ENCODE data around the gene LMNA.

Gene LMNA

DNA sequence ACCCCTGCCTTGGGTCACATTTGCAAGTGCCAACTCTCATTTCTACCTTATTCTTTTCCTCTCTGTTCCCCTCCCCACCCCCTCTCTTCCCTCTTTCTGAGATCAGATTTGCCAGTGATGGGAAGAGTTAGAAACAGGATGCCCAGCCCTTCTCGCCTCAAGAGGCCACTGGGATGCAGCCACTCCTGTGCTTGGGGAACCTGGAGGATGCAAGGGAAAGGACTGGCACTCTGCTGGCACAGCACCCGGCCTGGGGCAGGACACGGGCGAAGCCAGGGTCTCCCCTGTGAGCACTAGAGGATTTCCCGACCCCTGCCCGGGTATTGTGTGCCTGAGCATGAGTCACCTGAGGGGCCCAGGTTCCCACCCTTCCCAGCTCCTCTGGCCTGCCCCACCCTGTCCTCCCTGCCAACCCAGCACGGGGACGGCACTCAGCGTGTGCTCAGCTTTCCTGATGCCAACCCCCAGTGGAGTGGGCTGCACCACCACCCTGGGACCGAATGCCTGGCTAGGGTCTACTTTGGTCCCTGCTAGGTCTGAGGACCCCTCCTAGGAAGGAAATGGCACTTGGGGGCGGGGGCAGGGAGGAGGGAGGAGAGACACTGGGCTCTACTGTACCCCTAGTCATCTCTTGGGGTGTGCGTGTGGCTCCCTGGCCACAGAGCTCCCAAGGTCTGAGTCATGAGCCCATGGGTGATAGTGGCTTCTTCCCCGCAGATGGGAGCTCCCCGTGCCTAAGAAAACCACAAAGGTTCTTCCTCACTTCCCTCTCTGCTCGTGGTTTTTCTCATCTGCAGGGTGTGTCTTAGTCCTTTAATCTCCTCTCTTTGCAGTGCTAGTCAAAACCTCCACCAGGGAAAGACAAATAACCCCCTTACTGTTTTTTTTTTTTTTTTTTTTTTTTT is 12.4 kb downstream of the LMNA start:
- peak overlapping the region; percentile 2; the same call in 1 of the 2 replicates for H3K4me3 ChIP-seq (ENCODE audit: low read length)
- no peak for TF ChIP-seq ZNF274 (IDR thresholded peaks at IDR 0.05; ENCODE audit: low read depth, low read length)

- no peak for TF ChIP-seq ZNF274 (IDR thresholded peaks at IDR 0.05; ENCODE audit: low read depth, low read length)
- H3K4me3 ChIP-seq (ENCODE audit: low read length) = no peak overlapping the region
These were observed 13.8 kb downstream of the LMNA start for GRCh38 chr1:156128308-156128653.

- H3K4me3 ChIP-seq (ENCODE audit: low read length) = no peak overlapping the region
- TF ChIP-seq ZNF274 (IDR thresholded peaks at IDR 0.05; ENCODE audit: low read depth, low read length) = no peak
These were observed 14.4 kb downstream of the LMNA start for GRCh38 chr1:156128654-156129597.

DNA sequence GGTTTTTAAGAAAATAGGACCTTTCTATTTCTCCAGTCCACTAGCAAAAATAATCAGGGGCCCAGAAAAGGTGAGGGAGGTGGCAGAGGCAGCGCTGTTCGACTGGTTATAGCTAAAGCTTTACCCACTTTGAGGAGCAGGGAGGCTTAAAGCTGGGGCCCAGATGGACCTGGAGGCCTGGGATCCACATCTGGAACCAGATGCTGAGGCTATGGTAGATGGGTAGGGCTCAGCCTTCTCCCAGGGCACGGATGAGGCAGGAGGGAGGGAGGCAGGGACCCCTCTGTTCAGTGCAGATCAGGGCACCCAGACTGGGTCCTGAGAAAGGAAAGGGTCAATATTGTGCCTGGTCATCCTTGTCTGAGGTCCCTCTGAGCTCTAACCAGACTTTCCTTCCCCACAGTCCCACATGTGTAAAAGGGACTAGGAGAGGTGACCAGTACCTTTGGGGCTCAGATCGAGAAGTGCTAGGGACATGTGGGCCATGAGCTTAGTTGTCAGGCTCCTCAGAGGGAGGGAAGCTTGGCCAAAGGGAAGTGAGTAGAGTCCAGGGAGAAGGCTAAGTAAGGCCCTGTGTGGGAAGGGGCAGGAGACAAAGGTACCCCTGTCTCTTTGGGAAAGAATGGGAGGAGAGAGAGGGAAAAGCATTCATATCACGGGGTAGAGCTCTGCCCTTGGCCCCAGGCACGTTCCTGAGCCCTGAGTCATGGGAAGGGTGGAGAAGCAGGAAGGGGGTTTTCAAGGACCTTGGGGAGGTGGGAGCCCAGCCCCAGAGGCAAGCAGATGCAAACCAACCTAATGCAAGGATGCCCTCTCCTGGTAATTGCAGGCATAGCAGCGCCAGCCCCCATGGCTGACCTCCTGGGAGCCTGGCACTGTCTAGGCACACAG is 15.4 kb downstream of the LMNA start:
- no peak for TF ChIP-seq ZNF274 (IDR thresholded peaks at IDR 0.05; ENCODE audit: low read depth, low read length)
- H3K4me3 ChIP-seq (ENCODE audit: low read length) = no peak overlapping the region

DNA sequence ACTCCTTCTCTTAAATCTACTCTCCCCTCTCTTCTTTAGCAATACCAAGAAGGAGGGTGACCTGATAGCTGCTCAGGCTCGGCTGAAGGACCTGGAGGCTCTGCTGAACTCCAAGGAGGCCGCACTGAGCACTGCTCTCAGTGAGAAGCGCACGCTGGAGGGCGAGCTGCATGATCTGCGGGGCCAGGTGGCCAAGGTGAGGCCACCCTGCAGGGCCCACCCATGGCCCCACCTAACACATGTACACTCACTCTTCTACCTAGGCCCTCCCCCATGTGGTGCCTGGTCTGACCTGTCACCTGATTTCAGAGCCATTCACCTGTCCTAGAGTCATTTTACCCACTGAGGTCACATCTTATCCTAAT is 16.0 kb downstream of the LMNA start:
- no peak for TF ChIP-seq ZNF274 (IDR thresholded peaks at IDR 0.05; ENCODE audit: low read depth, low read length)
- no peak overlapping the region for H3K4me3 ChIP-seq (ENCODE audit: low read length)

DNA sequence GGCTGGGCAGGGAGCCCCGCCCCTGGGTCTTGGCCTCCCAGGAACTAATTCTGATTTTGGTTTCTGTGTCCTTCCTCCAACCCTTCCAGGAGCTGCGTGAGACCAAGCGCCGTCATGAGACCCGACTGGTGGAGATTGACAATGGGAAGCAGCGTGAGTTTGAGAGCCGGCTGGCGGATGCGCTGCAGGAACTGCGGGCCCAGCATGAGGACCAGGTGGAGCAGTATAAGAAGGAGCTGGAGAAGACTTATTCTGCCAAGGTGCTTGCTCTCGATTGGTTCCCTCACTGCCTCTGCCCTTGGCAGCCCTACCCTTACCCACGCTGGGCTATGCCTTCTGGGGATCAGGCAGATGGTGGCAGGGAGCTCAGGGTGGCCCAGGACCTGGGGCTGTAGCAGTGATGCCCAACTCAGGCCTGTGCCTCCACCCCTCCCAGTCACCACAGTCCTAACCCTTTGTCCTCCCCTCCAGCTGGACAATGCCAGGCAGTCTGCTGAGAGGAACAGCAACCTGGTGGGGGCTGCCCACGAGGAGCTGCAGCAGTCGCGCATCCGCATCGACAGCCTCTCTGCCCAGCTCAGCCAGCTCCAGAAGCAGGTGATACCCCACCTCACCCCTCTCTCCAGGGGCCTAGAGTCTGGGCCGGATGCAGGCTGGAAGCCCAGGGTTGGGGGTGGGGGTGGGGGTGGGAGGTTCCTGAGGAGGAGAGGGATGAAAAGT is 20.4 kb downstream of the LMNA start:
- TF ChIP-seq ZNF274 (IDR thresholded peaks at IDR 0.05; ENCODE audit: low read depth, low read length) = no peak
- no peak overlapping the region for H3K4me3 ChIP-seq (ENCODE audit: low read length)

GRCh38 chr1:156135930-156136871 is 21.7 kb downstream of the LMNA start:
- no peak overlapping the region for H3K4me3 ChIP-seq (ENCODE audit: low read length)
- TF ChIP-seq ZNF274 (IDR thresholded peaks at IDR 0.05; ENCODE audit: low read depth, low read length) = no peak

DNA sequence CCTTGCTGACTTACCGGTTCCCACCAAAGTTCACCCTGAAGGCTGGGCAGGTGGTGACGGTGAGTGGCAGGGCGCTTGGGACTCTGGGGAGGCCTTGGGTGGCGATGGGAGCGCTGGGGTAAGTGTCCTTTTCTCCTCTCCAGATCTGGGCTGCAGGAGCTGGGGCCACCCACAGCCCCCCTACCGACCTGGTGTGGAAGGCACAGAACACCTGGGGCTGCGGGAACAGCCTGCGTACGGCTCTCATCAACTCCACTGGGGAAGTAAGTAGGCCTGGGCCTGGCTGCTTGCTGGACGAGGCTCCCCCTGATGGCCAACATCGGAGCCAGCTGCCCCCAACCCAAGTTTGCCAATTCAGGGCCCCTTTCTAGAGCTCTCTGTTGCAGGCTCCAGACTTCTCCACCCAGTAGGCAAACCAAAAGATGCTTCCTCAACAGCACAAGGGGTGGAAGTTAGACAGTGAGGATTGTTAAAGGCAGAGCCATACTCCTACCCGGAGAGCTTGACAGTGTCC is 22.5 kb downstream of the LMNA start:
- no peak overlapping the region for H3K4me3 ChIP-seq (ENCODE audit: low read length)
- TF ChIP-seq ZNF274 (IDR thresholded peaks at IDR 0.05; ENCODE audit: low read depth, low read length) = no peak

GRCh38 chr1:156138458-156138867 is 24.0 kb downstream of the LMNA start:
- TF ChIP-seq ZNF274 (IDR thresholded peaks at IDR 0.05; ENCODE audit: low read depth, low read length) = no peak
- no peak overlapping the region for H3K4me3 ChIP-seq (ENCODE audit: low read length)

DNA sequence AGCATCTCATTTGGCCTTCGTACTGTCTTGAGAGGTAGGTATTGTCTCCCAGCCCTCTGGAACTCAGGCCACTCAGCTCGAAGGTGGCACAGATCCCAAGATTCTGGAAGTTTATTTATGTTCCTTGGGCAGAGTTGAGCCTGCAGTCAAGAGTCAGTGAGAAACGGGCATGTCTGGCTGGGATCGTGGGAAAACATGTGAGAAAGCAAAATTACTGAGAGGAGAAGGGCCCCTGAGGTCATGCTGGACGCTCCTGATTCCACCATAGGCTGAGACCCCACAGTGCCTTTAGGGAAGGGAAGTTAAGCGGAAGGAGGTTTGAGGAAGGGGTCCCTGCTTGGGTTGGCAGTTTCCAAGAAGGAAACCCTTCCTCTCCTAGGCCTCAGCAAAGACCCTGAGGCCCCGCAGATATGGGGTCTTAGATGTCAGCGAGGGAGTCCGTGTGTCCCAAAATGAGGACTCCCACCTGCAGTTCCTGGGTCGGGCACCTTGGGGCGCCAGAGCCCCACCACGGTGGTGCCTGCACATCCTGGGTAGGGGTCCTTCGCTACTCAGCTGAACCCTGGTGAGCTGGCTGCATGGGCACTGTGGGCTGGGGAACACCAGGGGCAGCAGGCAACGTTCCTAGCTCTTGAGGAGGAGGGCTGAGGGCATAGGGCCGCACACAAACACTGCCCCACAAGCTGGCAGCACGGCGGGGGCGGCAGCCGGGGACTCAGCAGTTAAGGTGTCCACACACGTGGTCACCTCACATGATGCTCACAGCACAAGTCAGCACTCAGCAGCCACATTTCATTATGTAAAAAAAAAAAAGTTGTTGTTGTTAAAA is 26.6 kb downstream of the LMNA start:
- H3K4me3 ChIP-seq (ENCODE audit: low read length) = no peak overlapping the region
- no peak for TF ChIP-seq ZNF274 (IDR thresholded peaks at IDR 0.05; ENCODE audit: low read depth, low read length)

GRCh38 chr1:156143765-156144489 is 29.4 kb downstream of the LMNA start:
- no peak overlapping the region for H3K4me3 ChIP-seq (ENCODE audit: low read length)
- TF ChIP-seq ZNF274 (IDR thresholded peaks at IDR 0.05; ENCODE audit: low read depth, low read length) = no peak
